SK-N-MC (cell line): ENCODE measurements around the gene RXRB.

Experiments used
- EZH2 ChIP-seq: fragments of 200-600 bp; sonication (generic); IDR thresholded peaks from one replicate; pipeline ENCODE4 v1.6.1; 2017; ENCODE audit warnings: antibody characterized with exemption
- POLR2AphosphoS5 ChIP-seq: IDR thresholded peaks from 2 replicates; pipeline ENCODE4 v1.6.1; 2012; ENCODE audit warnings: mild to moderate bottlenecking, low read depth, low read length, borderline replicate concordance

- no peak for TF ChIP-seq EZH2
- no peak for TF ChIP-seq POLR2AphosphoS5
These were observed 4.9 kb downstream of the RXRB start for GRCh38 chr6:33195304-33196165.
